Natural killer cell (primary cell): ENCODE data around the gene BATF2. TPM values are rescaled to one million over a fixed set of nuclear protein-coding genes. Genes with fewer than 3 reads are reported as not detected.

Experiments
- ATAC-seq, 3 donors: fragments of 150-1000 bp in 2 of 3; fragments of 200-7000 bp in 1 of 3; cut with Tn5 transposase; 1 replicate in 1 of 3; 2 replicates in 2 of 3; pipeline ENCODE4 v1.10.0; 2021; ENCODE audit warnings: mild to moderate bottlenecking in 2 of 3, moderate library complexity in 2 of 3
- DNase-seq, 2 donors: peaks; one replicate each; pipeline versions ENCODE4 v3.0.0 to v3.0.0-alpha.2; 2013 to 2021; ENCODE audit warnings: mixed read lengths in 1 of 2
- H3K27ac ChIP-seq: one replicate; pipeline ENCODE4 v1.5.1; 2013; ENCODE audit warnings: mild to moderate bottlenecking, low read length
- H3K27me3 ChIP-seq: one replicate; pipeline ENCODE4 v1.6.1; 2013; ENCODE audit warnings: low read length; ENCODE audit not compliant: control insufficient read depth, insufficient read depth
- H3K36me3 ChIP-seq: one replicate; pipeline ENCODE4 v1.6.1; 2013; ENCODE audit warnings: low read length; ENCODE audit not compliant: control insufficient read depth, insufficient read depth
- H3K4me1 ChIP-seq: one replicate; pipeline ENCODE4 v1.6.1; 2013; ENCODE audit warnings: low read length; ENCODE audit not compliant: control insufficient read depth, insufficient read depth
- H3K4me3 ChIP-seq: one replicate; pipeline ENCODE4 v1.5.1; 2013; ENCODE audit warnings: low read length
- H3K9me3 ChIP-seq: one replicate; pipeline ENCODE4 v1.6.1; 2013; ENCODE audit warnings: low read length; ENCODE audit not compliant: control insufficient read depth, insufficient read depth
- H3K27ac Mint-ChIP-seq, 2 donors: one replicate each; pipeline ENCODE4 v1.8.0; 2022; ENCODE audit warnings: mild to moderate bottlenecking in 2 of 2, mixed read lengths in 2 of 2, moderate library complexity in 1 of 2
- H3K27me3 Mint-ChIP-seq, 2 donors: one replicate each; pipeline ENCODE4 v1.8.0; 2022; ENCODE audit warnings: low read depth in 2 of 2, mixed read lengths in 2 of 2
- H3K36me3 Mint-ChIP-seq: one replicate; pipeline ENCODE4 v1.8.0; 2022; ENCODE audit warnings: mixed read lengths
- H3K4me1 Mint-ChIP-seq, 2 donors: one replicate each; pipeline ENCODE4 v1.8.0; 2022; ENCODE audit warnings: mixed read lengths in 2 of 2
- H3K4me3 Mint-ChIP-seq: one replicate; pipeline ENCODE4 v1.8.0; 2022; ENCODE audit warnings: mild to moderate bottlenecking, moderate library complexity, mixed read lengths
- H3K9me3 Mint-ChIP-seq, 2 donors: one replicate each; pipeline ENCODE4 v1.8.0; 2022; ENCODE audit warnings: mixed read lengths in 2 of 2
- CTCF ChIP-seq: fragments of 200-600 bp; IDR thresholded peaks from one replicate; pipeline ENCODE4 v1.8.0; 2022; ENCODE audit warnings: antibody characterized with exemption
- WGBS: methylation state at CpG from one replicate; pipeline ENCODE4 v1.1.7; 2013; ENCODE audit warnings: missing lambda C conversion rate; ENCODE audit not compliant: insufficient coverage; 5-methylcytosine and 5-hydroxymethylcytosine counted together
- intact Hi-C: fragments of 100-400 bp; cut with micrococcal nuclease; formaldehyde crosslinking; loops from one replicate; pipeline ENCODE4 v1.14.2; 2022
- total RNA-seq, 4 donors: library from RNA; stranded (reverse); fragments of 120-200 nt in 1 of 4; gene quantifications; one replicate each; pipeline versions ENCODE4 v1.2.3 to v1.2.4, GENCODE V29; 2013 to 2022

The BATF2 gene
- total RNA-seq, 3 donors from 2014 or later (not counting 1 experiment from before 2014, with no cell fraction given): 0.30 TPM; not detected in 2

- Mint-ChIP-seq H3K4me3 (no peak overlapping the region), H3K27me3 (peaks cover 0 to 3% of the 10 kb centered on the region in 2 donors), H3K36me3 (no peaks in the 10 kb centered on the region), H3K27ac (no peak overlapping the region), H3K4me1 (no peaks in the 10 kb centered on the region), H3K9me3 (no peaks in the 10 kb centered on the region)
- Histone ChIP-seq H3K4me1 (no peaks in the 10 kb centered on the region), H3K36me3 (no peaks in the 10 kb centered on the region), H3K4me3 (no peak overlapping the region), H3K9me3 (no peaks in the 10 kb centered on the region), H3K27ac (no peak overlapping the region), H3K27me3 (peaks cover 3% of the 10 kb centered on the region)
- TF ChIP-seq CTCF: no peak
- ATAC-seq (no peak), DNase-seq (no peak)
- intact Hi-C loops: no loop called here
- WGBS: 68% methylated on average over 2 of the region's 3 CpGs
These were observed 37.3 kb downstream of the BATF2 start for GRCh38 chr11:64959498-64959897.

GRCh38 chr11:64954201-64954600 is 42.6 kb downstream of the BATF2 start:
- Histone ChIP-seq H3K27ac (no peak overlapping the region), H3K4me3 (no peak overlapping the region), H3K4me1 (no peaks in the 10 kb centered on the region), H3K36me3 (no peaks in the 10 kb centered on the region), H3K9me3 (no peaks in the 10 kb centered on the region), H3K27me3 (peaks cover 3% of the 10 kb centered on the region)
- Mint-ChIP-seq H3K27ac (no peak overlapping the region), H3K9me3 (no peaks in the 10 kb centered on the region), H3K36me3 (no peaks in the 10 kb centered on the region), H3K4me1 (no peaks in the 10 kb centered on the region), H3K4me3 (no peak overlapping the region), H3K27me3 (peaks cover 10 to 15% of the 10 kb centered on the region in 2 donors)
- no peak for ATAC-seq
- intact Hi-C loops: no loop called here
- no peak for DNase-seq
- TF ChIP-seq CTCF: no peak
- WGBS: 70% methylated on average over 5 of the region's 5 CpGs

GRCh38 chr11:64951529-64951928 is 45.2 kb downstream of the BATF2 start:
- ATAC-seq (no peak), DNase-seq (no peak)
- H3K4me3 Mint-ChIP-seq: no peak overlapping the region
- peaks cover 14 to 15% of the 10 kb centered on the region in 2 donors for H3K27me3 Mint-ChIP-seq
- no peaks in the 10 kb centered on the region for H3K36me3 ChIP-seq
- no peaks in the 10 kb centered on the region for H3K9me3 ChIP-seq
- H3K27ac Mint-ChIP-seq: no peak overlapping the region
- H3K4me3 ChIP-seq: no peak overlapping the region
- H3K27me3 ChIP-seq: peaks cover 3% of the 10 kb centered on the region
- intact Hi-C loops: no loop called here
- WGBS: 82% methylated on average over 4 of the region's 4 CpGs
- H3K27ac ChIP-seq: no peak overlapping the region
- TF ChIP-seq CTCF: no peak
- no peaks in the 10 kb centered on the region for H3K9me3 Mint-ChIP-seq
- no peaks in the 10 kb centered on the region for H3K4me1 Mint-ChIP-seq
- H3K4me1 ChIP-seq: no peaks in the 10 kb centered on the region
- no peaks in the 10 kb centered on the region for H3K36me3 Mint-ChIP-seq

- intact Hi-C loops: no loop called here
- no peak for TF ChIP-seq CTCF
- no peaks in the 10 kb centered on the region for H3K36me3 ChIP-seq
- Mint-ChIP-seq H3K4me3 (no peak overlapping the region), H3K36me3 (no peaks in the 10 kb centered on the region), H3K27me3 (peaks cover 22 to 30% of the 10 kb centered on the region in 2 donors), H3K4me1 (no peaks in the 10 kb centered on the region), H3K27ac (no peak overlapping the region), H3K9me3 (no peaks in the 10 kb centered on the region)
- no peak for DNase-seq
- no peaks in the 10 kb centered on the region for H3K27me3 ChIP-seq
- no peaks in the 10 kb centered on the region for H3K4me1 ChIP-seq
- H3K27ac ChIP-seq: no peak overlapping the region
- no peaks in the 10 kb centered on the region for H3K9me3 ChIP-seq
- WGBS: 81% methylated on average over 5 of the region's 5 CpGs
- H3K4me3 ChIP-seq: no peak overlapping the region
- ATAC-seq: no peak
These were observed 49.5 kb downstream of the BATF2 start for GRCh38 chr11:64947208-64947814.
